Measurements from ENCODE around the gene CPVL.

Gene CPVL

GRCh38 chr7:29022291-29022988, 123.9 kb downstream of the CPVL start:
- no peak for TF ChIP-seq CTCF (conservative IDR thresholded peaks at IDR 0.05; ENCODE audit: low read depth, low read length)
- H3K4me3 ChIP-seq (ENCODE audit: low read depth, low read length), result no peak overlapping the region
- no peak for DNase-seq (ENCODE audit: low read depth)

- DNase-seq (ENCODE audit: low read depth), result no peak
- H3K4me3 ChIP-seq (ENCODE audit: low read depth, low read length), result no peak overlapping the region
- TF ChIP-seq CTCF (conservative IDR thresholded peaks at IDR 0.05; ENCODE audit: low read depth, low read length), result no peak
Measured at GRCh38 chr7:29019896-29020295, 126.4 kb downstream of the CPVL start.

- DNase-seq (ENCODE audit: low read depth), result peak; percentile 23
- peak; percentile 45 for TF ChIP-seq CTCF (conservative IDR thresholded peaks at IDR 0.05; ENCODE audit: low read depth, low read length)
- no peak overlapping the region for H3K4me3 ChIP-seq (ENCODE audit: low read depth, low read length)
Measured at GRCh38 chr7:29019387-29019786, 127.0 kb downstream of the CPVL start.

GRCh38 chr7:29017713-29018112, 128.6 kb downstream of the CPVL start:
- peak; percentile 74 for DNase-seq (ENCODE audit: low read depth)

DNA sequence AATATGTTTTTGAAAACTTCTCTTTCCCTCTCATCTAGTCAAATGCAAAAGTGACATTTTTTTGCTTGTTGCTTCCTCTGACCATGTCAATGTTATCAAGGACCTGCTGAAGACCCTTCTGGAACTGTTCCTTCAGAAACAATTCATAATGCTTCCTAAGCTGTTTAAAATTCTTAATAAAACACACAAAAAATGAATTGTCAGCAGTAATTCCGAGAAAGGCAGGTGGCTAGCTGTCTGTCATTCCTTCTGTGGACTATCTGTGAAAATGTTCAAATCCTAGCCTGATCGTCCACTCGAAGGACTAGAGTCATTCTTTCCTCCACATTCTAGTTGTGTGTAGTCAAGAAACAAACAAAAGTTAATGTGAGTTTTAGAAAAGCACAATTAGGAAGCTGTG, 131.6 kb downstream of the CPVL start:
- TF ChIP-seq CTCF (conservative IDR thresholded peaks at IDR 0.05; ENCODE audit: low read depth, low read length), result no peak
- no peak overlapping the region for H3K4me3 ChIP-seq (ENCODE audit: low read depth, low read length)
- DNase-seq (ENCODE audit: low read depth), result no peak

More at GRCh38 chr7:29017713-29018112, 128.6 kb downstream of the CPVL start:
- H3K4me3 ChIP-seq (ENCODE audit: low read depth, low read length), result no peak overlapping the region
- no peak for TF ChIP-seq CTCF (conservative IDR thresholded peaks at IDR 0.05; ENCODE audit: low read depth, low read length)

GRCh38 chr7:29013931-29014330, 132.4 kb downstream of the CPVL start:
- no peak for DNase-seq (ENCODE audit: low read depth)

More at GRCh38 chr7:29013931-29014330, 132.4 kb downstream of the CPVL start:
- TF ChIP-seq CTCF (conservative IDR thresholded peaks at IDR 0.05; ENCODE audit: low read depth, low read length), result no peak
- no peak overlapping the region for H3K4me3 ChIP-seq (ENCODE audit: low read depth, low read length)
